ENCODE measurements around the gene MICAL3.
A peak's percentile ranks its signal among the peaks of the same experiment; 100 is the strongest.
"Not testable (repeated sequence)": the region's sequence is repeated elsewhere in the genome, so short reads cannot be mapped to it uniquely, and the experiment has no call there.

Gene MICAL3

DNA sequence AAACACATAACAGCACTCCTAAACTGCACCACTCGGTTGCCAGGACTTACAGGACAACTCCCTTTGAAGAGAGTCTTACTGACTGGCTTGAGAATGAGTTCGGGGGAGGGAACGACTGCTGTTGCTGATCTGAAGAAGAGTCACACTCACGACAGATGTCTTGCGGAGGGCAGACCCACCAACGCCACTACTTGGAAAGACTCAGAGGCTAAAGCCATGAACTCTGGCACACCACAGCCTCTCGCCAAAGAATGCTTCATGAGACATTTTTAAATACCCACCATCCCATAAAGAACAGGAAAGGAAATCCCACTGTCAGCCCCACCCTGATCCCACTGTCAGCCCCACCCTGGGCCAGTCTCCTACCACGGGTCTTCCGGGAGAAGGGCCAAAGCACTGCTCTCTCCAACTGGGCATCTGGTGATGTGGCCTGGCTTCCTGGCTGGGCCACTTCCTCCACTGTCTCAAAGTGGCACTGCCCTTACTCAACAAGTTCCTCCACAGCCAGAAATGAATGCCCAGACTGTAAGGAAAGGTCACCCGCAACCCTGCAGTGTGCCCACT, 73.6 kb downstream of the MICAL3 start:
- DNase-seq: no peak

DNA sequence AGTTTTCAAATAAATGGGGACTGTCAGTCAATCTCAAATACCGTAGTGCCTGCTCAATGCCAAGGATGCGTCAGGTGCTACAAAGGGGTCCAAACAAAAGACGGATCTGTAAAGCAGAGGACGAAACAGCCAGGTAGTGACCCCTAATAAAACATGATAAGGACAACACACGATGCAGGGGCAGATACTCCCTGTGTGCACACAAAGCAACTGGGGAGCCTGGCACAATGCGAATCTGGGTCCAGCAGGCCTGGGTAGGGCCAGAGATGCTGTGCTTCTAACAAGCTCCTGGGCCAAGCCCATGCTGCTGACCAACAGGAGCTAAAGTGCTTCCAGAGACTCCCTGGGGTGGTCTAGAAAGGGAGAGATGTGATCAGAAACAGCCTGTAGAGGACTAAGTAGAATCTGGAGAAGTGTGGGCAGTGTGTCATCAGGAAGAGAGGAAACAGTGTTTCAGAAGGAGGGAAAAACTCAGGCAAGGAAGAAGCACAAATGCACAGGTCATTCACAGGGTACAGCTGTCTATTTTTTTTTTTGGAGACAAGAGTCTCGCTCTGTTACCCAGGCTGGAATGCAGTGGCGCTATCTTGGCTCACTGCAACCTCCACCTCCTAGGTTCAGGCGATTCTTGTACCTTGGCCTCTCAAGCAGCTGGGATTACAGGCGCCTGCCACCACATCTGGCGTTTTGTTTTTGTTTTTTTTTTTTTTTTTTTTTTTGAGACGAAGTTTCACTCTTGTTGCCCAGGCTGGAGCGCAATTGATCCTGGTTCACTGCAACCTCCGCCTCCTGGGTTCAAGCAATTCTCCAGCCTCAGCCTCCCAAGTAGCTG, 74.5 kb downstream of the MICAL3 start:
- no peak for DNase-seq

DNA sequence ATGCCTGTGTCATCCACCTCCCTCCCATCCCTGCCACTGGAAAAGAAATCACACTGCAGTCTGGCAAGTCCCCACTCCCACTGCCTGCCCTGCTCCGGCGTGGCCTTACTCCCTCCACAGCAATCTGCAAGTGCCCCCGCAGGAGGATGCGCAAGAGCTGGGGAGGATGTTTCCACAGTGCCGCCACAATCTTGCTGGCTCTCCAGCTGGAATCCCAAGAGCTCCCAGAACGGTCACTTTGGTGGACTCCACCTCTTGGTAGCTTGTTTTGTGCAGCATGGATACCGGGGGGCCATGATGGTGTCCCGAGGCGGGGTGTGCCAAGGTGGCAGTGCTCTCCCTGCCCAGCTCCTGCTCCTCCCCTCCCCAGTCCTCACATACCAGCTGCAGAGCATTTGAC, 76.3 kb downstream of the MICAL3 start:
- no peak for DNase-seq

DNA sequence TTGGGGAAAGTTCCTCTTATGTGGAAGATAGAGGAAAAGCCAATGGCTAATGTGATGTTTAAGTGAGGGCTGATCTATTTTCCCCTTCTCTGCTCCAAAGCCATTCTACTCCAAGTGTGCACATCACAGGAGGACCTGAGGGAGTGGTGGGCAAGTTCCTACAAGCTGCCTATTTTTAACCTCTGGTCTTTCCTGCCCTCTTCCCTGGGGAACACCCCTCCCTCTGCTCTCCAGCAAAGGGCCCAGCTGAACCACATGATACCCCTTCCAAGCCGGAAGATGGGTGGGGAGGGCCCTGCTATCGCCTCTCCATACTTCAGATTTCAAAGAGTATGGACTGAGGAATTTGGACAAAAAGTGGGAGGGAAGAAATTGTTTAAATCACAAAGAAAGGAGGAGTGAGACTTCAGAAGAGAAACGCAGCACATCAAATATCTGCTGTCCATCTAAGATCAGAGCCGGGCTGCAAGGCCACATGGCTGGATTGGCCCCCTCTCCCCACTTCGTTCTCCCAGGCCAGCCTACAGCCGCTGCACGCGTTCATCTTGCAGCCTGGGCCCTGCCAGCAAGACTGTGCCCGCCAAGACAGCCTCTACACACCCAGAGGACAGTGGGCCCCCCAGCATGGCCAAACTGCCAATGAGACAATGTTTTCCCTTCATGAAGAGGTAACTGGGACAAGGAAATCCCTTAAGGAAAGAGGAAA, 77.5 kb downstream of the MICAL3 start:
- DNase-seq: peak; percentile 38

DNA sequence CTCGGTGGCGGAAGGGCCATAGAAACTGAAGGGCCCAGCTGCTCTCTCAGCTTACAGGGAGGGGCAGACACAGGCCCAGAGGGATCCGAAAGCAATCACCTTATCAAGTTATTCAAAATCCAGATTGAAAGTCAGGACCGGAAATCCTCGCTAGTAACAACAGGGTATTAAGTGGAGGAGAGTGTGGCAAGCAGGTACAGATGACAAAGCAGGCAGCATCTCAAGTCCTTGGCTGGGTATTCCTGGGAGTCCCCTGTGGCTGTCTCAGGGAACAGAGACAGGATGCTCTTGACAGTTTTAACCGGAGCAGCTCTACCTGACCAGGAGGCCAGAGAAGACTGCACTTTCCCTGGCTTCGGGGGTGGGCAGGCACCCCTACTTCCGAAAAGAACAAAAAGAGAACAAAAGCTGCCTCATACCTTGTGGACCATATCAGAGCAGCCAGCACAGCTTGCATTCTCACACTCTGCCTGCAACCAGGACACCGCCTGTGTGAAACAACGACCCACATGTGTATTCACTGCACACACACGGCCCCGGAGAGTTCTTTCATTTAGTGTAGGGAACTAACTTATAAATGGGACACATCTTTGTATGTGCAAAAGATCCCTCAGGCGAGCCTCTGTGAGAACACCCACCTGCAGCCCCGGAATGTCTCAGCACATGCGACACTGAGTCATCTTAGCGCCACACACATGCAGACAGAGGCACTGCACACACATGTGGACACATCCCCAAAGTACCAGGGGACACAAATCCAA, 78.3 kb downstream of the MICAL3 start:
- DNase-seq: no peak

DNA sequence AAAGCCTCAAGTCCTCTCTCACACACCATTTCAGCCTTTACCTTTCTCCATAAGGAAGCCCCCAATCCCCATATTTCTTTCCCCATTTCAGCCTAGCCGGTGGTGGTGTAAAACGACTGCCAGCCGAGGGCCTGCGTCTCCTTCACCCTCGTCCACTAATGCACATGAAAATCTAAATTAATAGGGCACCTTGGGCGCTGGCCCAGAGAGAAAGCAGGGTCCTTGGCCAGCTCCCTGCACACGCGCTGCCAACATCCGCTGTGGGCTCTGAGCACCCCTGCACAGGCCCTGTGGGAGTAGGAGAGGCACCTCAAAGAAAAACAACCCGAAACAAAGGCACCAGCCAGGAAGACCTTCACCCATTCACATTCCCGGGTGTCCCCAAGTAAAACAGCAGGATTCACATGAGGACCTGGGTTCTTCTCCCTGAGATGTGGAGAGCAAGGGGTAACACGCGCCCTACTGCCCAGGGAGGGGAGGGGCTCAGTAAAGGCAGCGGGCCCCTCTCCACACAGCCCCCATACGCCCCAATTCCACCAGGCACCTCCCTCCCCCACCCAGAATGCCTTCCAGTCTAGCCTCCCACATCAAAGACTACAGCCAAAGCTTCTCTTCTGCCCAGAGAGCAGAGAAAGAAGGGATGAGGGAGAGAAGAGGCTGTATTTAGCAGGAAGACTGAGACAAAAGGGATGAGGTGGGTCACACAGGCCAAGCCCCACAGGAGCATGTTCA, 79.0 kb downstream of the MICAL3 start:
- DNase-seq: no peak

DNA sequence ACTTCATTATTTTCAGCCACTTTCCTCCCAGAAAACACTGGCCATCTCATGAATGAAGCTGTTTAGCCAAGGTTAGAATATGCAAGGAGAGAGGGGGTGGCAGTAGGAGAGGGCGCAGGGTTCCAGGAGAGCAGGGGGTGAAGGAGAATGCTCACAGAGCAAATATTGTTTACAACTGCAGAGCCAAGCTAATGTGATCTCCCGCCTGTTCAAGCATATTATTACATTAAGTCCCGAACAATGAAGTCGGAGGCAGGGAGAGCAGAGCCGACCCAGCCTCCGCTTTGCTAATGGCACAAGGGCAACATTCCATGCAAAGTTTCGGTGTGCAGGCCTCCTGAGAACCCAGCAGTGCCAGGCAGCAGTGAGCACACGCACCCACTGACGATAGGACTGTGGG, 80.1 kb downstream of the MICAL3 start:
- no peak for DNase-seq

DNA sequence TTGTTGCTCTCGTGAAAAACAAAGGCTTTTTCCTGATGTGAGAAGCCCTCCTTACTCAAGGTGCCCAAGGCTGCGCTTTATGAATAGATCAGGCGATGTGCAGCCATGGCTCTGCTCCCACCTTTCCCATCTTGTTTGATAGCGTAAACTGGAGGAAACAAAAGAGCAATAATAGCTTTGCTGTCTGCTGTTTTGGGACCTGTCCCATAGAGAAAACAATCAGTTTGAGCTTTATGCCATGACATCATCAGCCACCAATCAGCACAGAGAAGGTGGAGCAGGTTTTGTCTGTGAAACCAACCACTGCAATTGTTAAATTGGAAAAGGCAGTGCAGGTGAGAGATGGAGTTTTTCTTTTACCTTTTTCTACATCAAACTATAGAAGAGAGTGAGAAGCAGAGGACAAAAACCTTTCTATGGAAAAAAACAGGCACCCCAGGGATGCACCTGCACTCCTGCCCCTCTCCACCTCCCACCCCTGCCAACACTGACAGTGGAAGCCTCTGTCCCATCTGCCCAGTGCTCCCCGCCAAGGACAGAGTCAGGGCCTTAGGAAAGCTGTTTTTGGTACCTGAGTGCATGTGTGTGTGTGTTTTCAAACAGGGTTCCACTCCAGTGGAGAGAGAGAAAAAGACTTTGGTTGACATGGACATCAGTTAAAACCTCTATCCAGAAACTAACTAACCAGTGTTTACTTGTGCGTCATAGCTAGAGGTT, 80.7 kb downstream of the MICAL3 start:
- no peak for DNase-seq

DNA sequence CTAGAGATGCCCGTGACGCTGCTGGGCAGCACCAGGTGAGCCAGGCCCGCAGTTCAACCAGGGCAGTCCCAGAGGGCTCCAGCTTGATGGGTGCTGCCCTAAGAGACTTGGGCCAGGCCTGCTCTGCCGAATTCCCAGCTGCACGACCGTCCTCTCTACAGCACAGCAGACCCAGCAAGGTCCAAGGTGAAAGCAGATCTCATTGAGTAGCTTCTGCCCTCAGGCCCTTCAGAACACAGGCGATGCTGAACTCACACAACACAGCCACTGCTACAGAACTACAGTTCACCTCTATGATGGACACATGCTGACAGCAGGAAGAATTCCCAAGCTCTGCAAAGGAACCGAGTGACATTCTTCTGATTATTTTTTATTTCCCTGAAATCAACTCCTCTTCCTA, 81.6 kb downstream of the MICAL3 start:
- no peak for DNase-seq

DNA sequence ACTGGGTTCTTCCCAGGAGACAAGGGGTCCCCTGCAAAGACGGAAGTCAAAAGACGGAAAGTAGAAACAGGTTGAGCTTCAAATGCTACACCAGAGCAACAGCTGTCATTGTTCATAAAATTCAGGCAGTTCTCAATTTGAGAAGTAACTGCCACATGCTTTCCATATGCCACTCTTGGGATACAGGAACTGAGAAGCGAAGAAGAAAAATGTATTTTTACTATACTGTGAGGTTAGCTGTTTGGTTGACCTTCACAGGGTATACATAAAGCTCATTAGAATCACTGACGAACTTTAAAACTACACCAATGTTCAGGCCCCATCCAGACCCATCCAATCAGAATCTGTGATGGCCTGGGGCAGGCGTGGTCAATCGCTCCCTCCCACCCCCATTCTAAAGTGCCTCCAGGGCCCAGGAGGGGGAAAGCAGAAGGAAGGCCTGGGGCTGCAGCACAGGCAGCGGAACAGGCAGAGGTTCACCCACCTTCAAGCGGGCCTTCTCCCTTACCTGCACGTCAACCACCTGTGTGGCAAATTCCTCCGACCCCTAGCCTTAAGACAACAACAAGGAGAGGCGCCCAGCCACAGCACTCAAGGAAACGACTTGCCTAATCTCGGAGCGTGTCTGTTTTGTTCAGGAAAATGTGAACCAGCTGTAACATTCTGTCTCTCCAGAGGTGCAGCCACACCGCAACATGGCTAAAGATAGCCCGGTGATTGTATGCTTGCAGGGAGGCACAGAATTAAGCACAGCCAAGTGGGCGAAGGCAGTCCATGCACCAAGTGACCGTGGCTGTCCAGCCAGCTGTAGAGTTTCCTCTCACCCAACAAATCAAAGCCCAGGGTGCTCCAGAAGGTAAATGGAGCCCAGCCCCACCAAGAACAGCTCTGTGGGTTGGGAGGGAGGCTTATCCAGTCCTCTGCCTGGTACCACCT, 82.6 kb downstream of the MICAL3 start:
- no peak for DNase-seq

DNA sequence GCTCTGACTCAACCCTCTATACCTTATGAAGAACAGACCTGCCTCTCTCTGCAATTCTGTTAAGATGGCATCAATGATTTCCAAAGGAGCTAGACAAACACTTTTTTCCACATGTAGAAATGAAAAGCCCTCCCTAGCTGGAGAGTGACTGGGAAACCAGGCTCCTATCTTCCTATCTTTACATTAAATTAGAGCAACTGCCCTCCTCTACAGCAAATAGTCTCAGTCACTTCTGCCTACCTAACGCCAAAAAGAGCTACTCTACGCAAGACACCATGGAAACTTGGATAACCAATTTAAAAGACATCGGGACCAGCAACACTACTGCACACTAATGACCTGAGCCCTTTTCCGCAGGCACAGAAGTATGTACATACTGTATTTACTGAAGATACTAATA, 84.8 kb downstream of the MICAL3 start:
- DNase-seq: no peak

DNA sequence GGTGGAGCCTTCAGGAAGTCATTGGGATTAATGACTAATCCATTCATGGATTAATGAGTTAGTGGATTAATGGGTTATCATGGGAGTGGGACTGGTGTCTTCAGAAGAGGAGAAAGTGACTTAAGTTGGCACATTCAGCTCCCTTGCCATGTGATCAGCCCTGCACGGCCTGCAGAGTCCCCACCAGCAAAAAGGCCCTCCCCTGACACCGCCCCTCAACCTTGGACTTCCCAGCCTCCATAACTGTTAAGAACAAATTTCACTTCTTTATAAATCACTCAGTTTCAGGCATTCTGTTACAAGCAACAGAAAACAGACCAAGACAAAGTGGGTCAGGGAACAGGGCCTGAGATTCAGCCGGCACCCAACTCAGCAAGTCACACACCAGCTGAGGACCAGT, 85.3 kb downstream of the MICAL3 start:
- DNase-seq: no peak

DNA sequence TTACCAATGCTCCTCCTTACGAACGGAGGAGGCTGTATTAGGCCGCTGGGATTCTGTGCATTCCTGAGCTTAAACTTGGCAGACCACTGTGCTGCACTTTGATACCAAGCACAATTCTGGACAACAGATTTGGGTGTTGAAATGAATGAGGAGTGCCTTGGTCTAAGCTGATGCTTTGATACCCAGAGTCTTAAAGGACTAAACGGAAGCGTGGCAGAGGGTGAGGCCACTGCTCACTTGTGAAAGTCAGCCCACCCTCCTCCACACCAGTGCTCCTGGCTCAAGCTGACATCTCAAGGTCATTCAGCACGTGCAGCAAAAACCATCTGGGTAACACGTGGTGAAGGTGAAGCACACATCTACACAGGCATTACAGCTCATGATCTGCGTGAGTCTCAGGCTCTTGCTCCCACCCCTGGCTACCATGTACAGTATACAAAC, 85.9 kb downstream of the MICAL3 start:
- DNase-seq: no peak

DNA sequence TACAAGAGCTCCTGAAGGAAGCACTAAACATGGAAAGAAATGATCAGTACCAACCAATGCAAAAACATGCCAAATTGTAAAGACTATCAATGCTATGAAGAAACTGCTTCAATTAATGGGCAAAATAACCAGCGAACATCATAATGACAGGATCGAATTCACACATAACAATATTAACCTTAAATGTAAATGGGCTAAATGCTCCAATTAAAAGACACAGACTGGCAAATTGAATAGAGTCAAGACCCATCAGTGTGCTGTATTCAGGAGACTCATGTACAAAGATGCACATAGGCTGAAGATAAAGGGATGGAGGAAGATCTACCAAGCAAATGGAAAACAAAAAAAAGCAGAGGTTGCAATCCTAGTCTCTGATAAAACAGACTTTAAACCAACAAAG, 91.9 kb downstream of the MICAL3 start:
- not testable (repeated sequence) for DNase-seq

DNA sequence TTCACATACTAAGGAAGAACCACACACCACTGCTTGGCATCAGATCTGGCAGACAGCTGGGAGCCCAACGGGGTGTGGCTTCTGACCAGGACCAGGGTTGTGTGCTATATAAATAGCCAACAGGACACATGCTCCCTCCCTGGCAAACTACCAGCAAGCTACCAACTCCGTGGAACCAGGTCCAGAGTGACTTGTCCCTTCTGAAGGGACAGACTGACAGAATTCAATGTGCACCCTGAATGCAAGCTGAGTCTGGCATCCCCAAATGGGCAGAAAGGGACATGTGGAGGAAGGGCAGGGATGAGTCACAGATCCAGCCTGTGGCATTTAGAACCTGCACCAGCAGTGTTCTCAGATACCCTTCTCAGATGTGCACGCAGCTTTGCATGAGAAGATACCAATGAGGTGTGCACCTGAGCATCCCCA, 92.9 kb downstream of the MICAL3 start:
- no peak for DNase-seq

DNA sequence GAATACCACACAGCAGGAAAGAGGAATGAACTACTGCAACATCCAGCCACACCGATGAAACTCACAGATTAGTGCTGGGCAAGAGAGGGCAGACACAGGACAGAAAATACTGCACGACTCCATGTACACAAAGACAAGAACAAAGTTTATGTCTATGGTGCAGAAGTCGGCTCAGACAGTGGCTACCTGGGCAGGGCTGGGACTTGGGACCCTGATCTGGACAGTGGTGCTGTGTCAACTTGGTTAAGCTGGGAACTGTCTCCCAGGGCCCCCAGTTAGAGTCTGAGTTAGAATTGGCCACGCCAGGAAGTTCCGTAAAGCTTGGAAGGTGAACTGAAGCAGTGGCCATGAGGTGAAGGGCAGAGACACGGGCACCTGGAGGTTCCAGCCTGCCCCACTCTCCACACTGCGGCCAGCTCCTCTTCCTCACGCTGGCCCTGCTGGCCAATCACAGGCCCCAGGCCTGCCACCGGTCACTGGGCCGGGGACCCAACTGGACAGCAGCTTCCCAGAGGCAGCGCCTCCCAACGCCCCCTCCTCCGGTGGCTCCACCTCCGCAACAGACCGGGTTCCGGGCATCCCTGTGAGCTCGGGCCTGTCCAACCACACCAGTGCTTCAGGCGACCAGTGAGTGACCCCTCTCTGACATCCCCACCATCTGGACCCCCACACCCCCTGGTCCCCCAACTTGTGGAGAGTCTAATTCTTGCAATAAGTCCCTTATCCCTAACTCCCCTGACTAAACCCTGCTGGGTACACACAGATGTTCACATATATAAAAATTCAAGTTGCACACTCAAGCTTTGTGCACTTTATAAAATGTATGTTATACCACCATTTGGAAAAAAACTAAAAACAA, 93.7 kb downstream of the MICAL3 start:
- no peak for DNase-seq

DNA sequence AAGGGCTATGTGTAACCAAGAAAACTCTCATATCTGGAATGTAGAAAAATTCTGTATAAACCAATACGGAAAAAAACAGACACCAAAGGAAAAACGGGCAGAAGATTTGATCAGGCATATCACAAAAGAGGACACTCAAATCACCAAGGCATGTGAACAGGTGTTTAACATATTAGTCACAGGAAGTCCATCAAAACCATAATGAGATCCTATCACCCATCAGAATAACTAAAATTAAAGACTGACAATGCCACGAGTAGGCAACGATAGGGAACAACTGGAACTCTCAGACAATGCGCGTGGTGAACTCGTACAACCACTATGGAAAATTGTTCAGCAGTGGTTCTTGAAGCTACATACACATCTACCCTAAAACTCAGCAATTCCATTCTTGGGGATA, 94.5 kb downstream of the MICAL3 start:
- no peak for DNase-seq

DNA sequence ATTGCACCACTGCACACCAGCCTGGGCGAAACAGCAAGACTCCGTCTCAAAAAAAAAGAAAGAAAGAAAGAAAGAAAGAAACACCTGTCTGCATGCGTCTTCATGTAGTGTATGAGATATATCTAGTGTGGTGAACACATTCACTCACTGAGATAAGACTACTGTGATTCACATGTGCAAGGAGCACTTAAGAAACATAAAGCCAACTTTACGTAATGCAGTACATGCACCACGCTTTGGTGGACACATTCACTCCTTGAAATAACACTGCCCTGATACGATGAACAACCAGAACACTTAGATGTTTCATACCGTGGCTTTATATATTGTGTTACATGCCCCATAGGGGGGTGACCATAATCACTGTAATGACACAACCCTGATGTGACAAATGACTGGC, 96.0 kb downstream of the MICAL3 start:
- DNase-seq: no peak

DNA sequence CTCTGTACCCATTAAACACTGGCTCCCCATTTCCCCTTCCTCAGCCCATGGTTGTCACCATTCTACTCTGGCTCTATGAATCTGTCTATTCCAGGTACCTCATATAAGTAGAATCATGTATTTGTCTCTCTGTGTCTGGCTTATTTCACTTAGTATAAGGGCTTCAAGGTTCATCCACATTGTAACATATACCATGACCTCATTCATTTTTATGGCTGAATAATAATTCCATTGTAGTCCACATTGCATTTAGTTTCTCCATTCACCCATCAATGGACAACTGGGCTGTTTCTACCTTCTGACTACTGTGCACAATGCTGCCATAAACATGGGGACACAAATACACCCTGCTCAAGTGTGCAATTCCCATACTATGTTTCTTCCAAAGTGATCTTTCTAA, 97.3 kb downstream of the MICAL3 start:
- no peak for DNase-seq

DNA sequence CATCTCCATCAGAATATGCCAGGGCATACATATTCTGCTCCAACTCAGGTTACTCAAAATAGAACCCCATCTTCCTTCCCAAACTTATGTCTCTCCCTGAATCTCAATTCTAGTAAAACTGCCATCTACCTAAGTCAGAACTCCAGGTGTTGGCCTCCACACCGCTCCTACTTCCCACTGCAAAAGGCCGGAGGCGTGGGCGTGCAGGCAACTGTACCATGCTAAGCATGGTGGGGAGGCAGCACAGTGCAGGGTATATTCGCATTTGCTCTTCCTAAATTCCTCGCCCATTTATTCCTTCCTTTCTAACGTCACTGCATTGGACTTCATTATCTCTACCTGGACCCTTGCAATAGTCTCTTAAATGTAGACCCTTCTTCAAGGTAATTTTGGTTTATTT, 97.8 kb downstream of the MICAL3 start:
- no peak for DNase-seq
